Breast epithelium (tissue), 3 donors: ENCODE results near the gene KDM4C.

Experiments used
- POLR2A ChIP-seq: fragments of 450-650 bp; IDR thresholded peaks from one replicate; pipeline ENCODE4 v1.6.1; 2016; ENCODE audit warnings: antibody characterized with exemption, mild to moderate bottlenecking, moderate library complexity
- TF ChIP-seq, protein P1 (sequence below), 3 donors: fragments of 450-650 bp; IDR thresholded peaks; one replicate each; pipeline ENCODE4 v1.5.1; 2016 to 2017; ENCODE audit warnings: antibody characterized with exemption in 3 of 3, mild to moderate bottlenecking in 3 of 3, moderate library complexity in 3 of 3

GRCh38 chr9:7093040-7093439 lies 335.3 kb downstream of the KDM4C start:
- TF ChIP-seq, protein P1, sequence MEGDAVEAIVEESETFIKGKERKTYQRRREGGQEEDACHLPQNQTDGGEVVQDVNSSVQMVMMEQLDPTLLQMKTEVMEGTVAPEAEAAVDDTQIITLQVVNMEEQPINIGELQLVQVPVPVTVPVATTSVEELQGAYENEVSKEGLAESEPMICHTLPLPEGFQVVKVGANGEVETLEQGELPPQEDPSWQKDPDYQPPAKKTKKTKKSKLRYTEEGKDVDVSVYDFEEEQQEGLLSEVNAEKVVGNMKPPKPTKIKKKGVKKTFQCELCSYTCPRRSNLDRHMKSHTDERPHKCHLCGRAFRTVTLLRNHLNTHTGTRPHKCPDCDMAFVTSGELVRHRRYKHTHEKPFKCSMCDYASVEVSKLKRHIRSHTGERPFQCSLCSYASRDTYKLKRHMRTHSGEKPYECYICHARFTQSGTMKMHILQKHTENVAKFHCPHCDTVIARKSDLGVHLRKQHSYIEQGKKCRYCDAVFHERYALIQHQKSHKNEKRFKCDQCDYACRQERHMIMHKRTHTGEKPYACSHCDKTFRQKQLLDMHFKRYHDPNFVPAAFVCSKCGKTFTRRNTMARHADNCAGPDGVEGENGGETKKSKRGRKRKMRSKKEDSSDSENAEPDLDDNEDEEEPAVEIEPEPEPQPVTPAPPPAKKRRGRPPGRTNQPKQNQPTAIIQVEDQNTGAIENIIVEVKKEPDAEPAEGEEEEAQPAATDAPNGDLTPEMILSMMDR (IDR thresholded peaks at IDR 0.05) = no peak
- TF ChIP-seq POLR2A = no peak
